ENCODE measurements around the gene PARP3. TPM values are rescaled to one million over a fixed set of nuclear protein-coding genes. Genes with fewer than 3 reads are reported as not detected.

The PARP3 gene
- total and polyA plus RNA-seq, 10 donors, result 8.2 to 34.2 (median 24.7) TPM

- no peaks in the 10 kb centered on the region for H3K9me3 ChIP-seq
- no peak overlapping the region for H3K4me3 ChIP-seq
- no peak for TF ChIP-seq POLR2A (IDR thresholded peaks at IDR 0.05)
- no peak for TF ChIP-seq CTCF (IDR thresholded peaks at IDR 0.05 in 8 of 11, conservative IDR thresholded peaks at IDR 0.05 in 3 of 11)
- TF ChIP-seq POLR2AphosphoS5 (IDR thresholded peaks at IDR 0.05), result no peak
- H3K27me3 ChIP-seq (replicated peaks in 1 of 7), result peaks cover 0 to 15% (median 0%) of the 10 kb centered on the region in 7 donors
- intact Hi-C loops (cut with DNase I; ENCODE audit: low total_unique reads), result no loop called here
- peaks cover 0 to 30% (median 0%) of the 10 kb centered on the region in 6 donors for H3K36me3 ChIP-seq
- no peak overlapping the region for H3K27ac ChIP-seq
- 77 to 86% (median 84%) methylated on average over 5 to 6 of the region's 6 CpGs for WGBS, 5 donors
- DNase-seq, result no peak
- peaks cover 0 to 52% (median 27%) of the 10 kb centered on the region in 6 donors for H3K4me1 ChIP-seq
Measured at GRCh38 chr3:51962854-51963530, 20.8 kb downstream of the PARP3 start.

GRCh38 chr3:51963951-51964451 is 21.8 kb downstream of the PARP3 start:
- Histone ChIP-seq H3K4me3 (no peak overlapping the region), H3K36me3 (peaks cover 0 to 20% (median 0%) of the 10 kb centered on the region in 6 donors), H3K4me1 (peaks cover 0 to 62% (median 35%) of the 10 kb centered on the region in 6 donors), H3K27ac (no peak overlapping the region), H3K9me3 (no peaks in the 10 kb centered on the region), H3K27me3 (replicated peaks in 1 of 7) (peaks cover 0 to 18% (median 0%) of the 10 kb centered on the region in 7 donors)
- WGBS, 5 donors, result 62 to 86% (median 81%) methylated on average over 9 to 12 of the region's 12 CpGs
- DNase-seq, result no peak
- TF ChIP-seq POLR2A (IDR thresholded peaks at IDR 0.05), result no peak
- no peak for TF ChIP-seq POLR2AphosphoS5 (IDR thresholded peaks at IDR 0.05)
- no peak for TF ChIP-seq CTCF (IDR thresholded peaks at IDR 0.05 in 8 of 11, conservative IDR thresholded peaks at IDR 0.05 in 3 of 11)
- intact Hi-C loops (cut with DNase I; ENCODE audit: low total_unique reads), result no loop called here

GRCh38 chr3:51964521-51964920 is 22.4 kb downstream of the PARP3 start:
- WGBS, 5 donors, result 77 to 97% (median 87%) methylated on average over 3 to 4 of the region's 4 CpGs

More at GRCh38 chr3:51964521-51964920, 22.4 kb downstream of the PARP3 start:
- peaks cover 0 to 18% (median 0%) of the 10 kb centered on the region in 7 donors for H3K27me3 ChIP-seq (replicated peaks in 1 of 7)
- H3K4me3 ChIP-seq, result no peak overlapping the region
- no peak for DNase-seq
- TF ChIP-seq CTCF (IDR thresholded peaks at IDR 0.05 in 8 of 11, conservative IDR thresholded peaks at IDR 0.05 in 3 of 11) (no peak), POLR2AphosphoS5 (IDR thresholded peaks at IDR 0.05) (no peak), POLR2A (IDR thresholded peaks at IDR 0.05) (no peak)
- intact Hi-C loops (cut with DNase I; ENCODE audit: low total_unique reads), result no loop called here
- H3K36me3 ChIP-seq, result peaks cover 0 to 15% (median 0%) of the 10 kb centered on the region in 6 donors
- H3K4me1 ChIP-seq, result peaks cover 0 to 68% (median 35%) of the 10 kb centered on the region in 6 donors
- H3K27ac ChIP-seq, result no peak overlapping the region
- no peaks in the 10 kb centered on the region for H3K9me3 ChIP-seq
